ENCODE results near the gene THSD4. TPM values are rescaled to one million over a fixed set of nuclear protein-coding genes. Genes with fewer than 3 reads are reported as not detected.

The THSD4 gene
- total and polyA plus RNA-seq, 2 of the 4 experiments (the other 2 are of a cell fraction): 25.5 to 31.1 TPM

- no TSS peak for BruUV-seq (replicated peaks)
- Histone ChIP-seq H3K27ac (ENCODE audit: insufficient read depth, low read length) (no peak overlapping the region), H2AFZ (replicated peaks; ENCODE audit: low read length, poor library complexity) (no peak overlapping the region), H2BK120ac (ENCODE audit: low read depth, low read length) (no peak overlapping the region), H3K4me1 (ENCODE audit: control insufficient read depth, insufficient read depth, low read length) (0 out of 2 replicates have a peak, but pooled peaks cover 4% of the 10 kb centered on the region), H3K9me3 (ENCODE audit: control insufficient read depth, insufficient read depth, low read length) (no peaks in the 10 kb centered on the region), H2BK15ac (ENCODE audit: low read depth, low read length) (no peak overlapping the region), H2BK20ac (ENCODE audit: low read depth, low read length) (no peak overlapping the region), H2AK9ac (replicated peaks; ENCODE audit: low read depth, low read length, poor library complexity) (no peak overlapping the region), H3K79me1 (ENCODE audit: low read depth in 1 of 2, low read length in 2 of 2) (peaks cover 3 to 8% of the 10 kb centered on the region in 2 experiments; a peak in 2 of 4 replicates), H3K56ac (ENCODE audit: extremely low read depth, insufficient read depth, low read length) (no peak overlapping the region), H4K20me1 (ENCODE audit: insufficient read depth, low read length) (peaks cover 19% of the 10 kb centered on the region; the same call in 1 of the 2 replicates), H3K9me1 (ENCODE audit: insufficient read depth, low read length) (peaks cover 3% of the 10 kb centered on the region; the same call in 1 of the 2 replicates), H4K91ac (ENCODE audit: insufficient read depth, low read depth, low read length) (no peak overlapping the region), H3K23ac (ENCODE audit: low read depth, low read length) (no peak overlapping the region), H3K4ac (ENCODE audit: low read depth, low read length) (no peak overlapping the region), H3K9ac (ENCODE audit: low read depth, low read length) (no peak overlapping the region), H3K4me2 (ENCODE audit: low read depth, low read length) (no peak overlapping the region), H2BK5ac (ENCODE audit: low read depth, low read length, poor library complexity, severe bottlenecking) (no peak overlapping the region), H4K5ac (ENCODE audit: low read depth, low read length) (no peak overlapping the region), H3K14ac (replicated peaks; ENCODE audit: low read depth, low read length) (no peak overlapping the region), H2AK5ac (ENCODE audit: low read depth, low read length) (no peak overlapping the region), H3K4me3 (ENCODE audit: insufficient read depth, low read depth, low read length) (no peak overlapping the region), H4K8ac (ENCODE audit: low read depth in 2 of 2, low read length in 2 of 2) (no peak overlapping the region), H3K18ac (ENCODE audit: low read depth, low read length) (no peak overlapping the region), H3K36me3 (ENCODE audit: control insufficient read depth, insufficient read depth, low read length) (no peaks in the 10 kb centered on the region; the same call in 1 of the 2 replicates), H3K27me3 (ENCODE audit: control insufficient read depth, insufficient read depth, low read length) (no peaks in the 10 kb centered on the region)
- in situ Hi-C loops (cut with MboI; ENCODE audit: low sequenced_read_pairs) (no loop called here), dilution Hi-C loops (cut with HindIII; ENCODE audit: low sequenced_read_pairs, unreplicated experiment) (no loop called here), intact Hi-C loops (cut with micrococcal nuclease) (no loop called here)
- peak; percentile 40 for ATAC-seq (ENCODE audit: low read depth)
- no peak for DNase-seq
- WGBS, 2 experiments (ENCODE audit: extremely low coverage in 2 of 2, insufficient read length in 1 of 2): no CpG with 5 or more reads among the region's 3 CpGs
- POLR2A ChIA-PET (ENCODE audit: unreplicated experiment): no interaction called here
- CTCF ChIA-PET: no interaction called here
- TF ChIP-seq POLR2A (IDR thresholded peaks at IDR 0.05; ENCODE audit: low read depth, low read length) (no peak), MAZ (IDR thresholded peaks at IDR 0.05; ENCODE audit: borderline replicate concordance, low read depth, low read length) (no peak), RAD21 (IDR thresholded peaks at IDR 0.05; ENCODE audit: low read length) (no peak), ELK1 (IDR thresholded peaks at IDR 0.05; ENCODE audit: borderline replicate concordance, low read depth, low read length) (no peak), NFE2L2 (IDR thresholded peaks at IDR 0.05; ENCODE audit: low read depth, low read length) (no peak), MXI1 (IDR thresholded peaks at IDR 0.05; ENCODE audit: borderline replicate concordance, low read depth, low read length) (no peak), CEBPB (IDR thresholded peaks at IDR 0.05; ENCODE audit: low read depth, low read length) (no peak), BHLHE40 (IDR thresholded peaks at IDR 0.05; ENCODE audit: low read depth, low read length) (no peak), CHD1 (IDR thresholded peaks at IDR 0.05; ENCODE audit: low read depth, low read length) (no peak), MAFK (IDR thresholded peaks at IDR 0.05; ENCODE audit: low read depth, low read length) (no peak), RCOR1 (IDR thresholded peaks at IDR 0.05; ENCODE audit: insufficient replicate concordance, low read length) (no peak)
These were observed 397.4 kb downstream of the THSD4 start for GRCh38 chr15:71512682-71513006.

All from IMR-90 (cell line).